ENCODE data around the gene EMC7.
"Not testable (repeated sequence)": the region's sequence is repeated elsewhere in the genome, so short reads cannot be mapped to it uniquely, and the experiment has no call there.

GRCh38 chr15:34121786-34122185 lies 20.1 kb upstream of the EMC7 start:
- TF ChIP-seq CTCF (conservative IDR thresholded peaks at IDR 0.05 in 1 of 2, IDR thresholded peaks at IDR 0.05 in 1 of 2; ENCODE audit: extremely low read depth in 1 of 2, insufficient read depth in 1 of 2, low read depth in 1 of 2, low read length in 2 of 2); EZH2 (IDR thresholded peaks at IDR 0.05; ENCODE audit: borderline replicate concordance, low read length): not testable (repeated sequence)
